ENCODE measurements around the gene PPP2R5C. TPM values are rescaled to one million over a fixed set of nuclear protein-coding genes. Genes with fewer than 3 reads are reported as not detected.

Gene PPP2R5C
- total and polyA plus RNA-seq, 9 of the 15 experiments (the other 6 are each of a cell fraction or from before 2014, with no cell fraction given) = 284 to 617 (median 395) TPM

DNA sequence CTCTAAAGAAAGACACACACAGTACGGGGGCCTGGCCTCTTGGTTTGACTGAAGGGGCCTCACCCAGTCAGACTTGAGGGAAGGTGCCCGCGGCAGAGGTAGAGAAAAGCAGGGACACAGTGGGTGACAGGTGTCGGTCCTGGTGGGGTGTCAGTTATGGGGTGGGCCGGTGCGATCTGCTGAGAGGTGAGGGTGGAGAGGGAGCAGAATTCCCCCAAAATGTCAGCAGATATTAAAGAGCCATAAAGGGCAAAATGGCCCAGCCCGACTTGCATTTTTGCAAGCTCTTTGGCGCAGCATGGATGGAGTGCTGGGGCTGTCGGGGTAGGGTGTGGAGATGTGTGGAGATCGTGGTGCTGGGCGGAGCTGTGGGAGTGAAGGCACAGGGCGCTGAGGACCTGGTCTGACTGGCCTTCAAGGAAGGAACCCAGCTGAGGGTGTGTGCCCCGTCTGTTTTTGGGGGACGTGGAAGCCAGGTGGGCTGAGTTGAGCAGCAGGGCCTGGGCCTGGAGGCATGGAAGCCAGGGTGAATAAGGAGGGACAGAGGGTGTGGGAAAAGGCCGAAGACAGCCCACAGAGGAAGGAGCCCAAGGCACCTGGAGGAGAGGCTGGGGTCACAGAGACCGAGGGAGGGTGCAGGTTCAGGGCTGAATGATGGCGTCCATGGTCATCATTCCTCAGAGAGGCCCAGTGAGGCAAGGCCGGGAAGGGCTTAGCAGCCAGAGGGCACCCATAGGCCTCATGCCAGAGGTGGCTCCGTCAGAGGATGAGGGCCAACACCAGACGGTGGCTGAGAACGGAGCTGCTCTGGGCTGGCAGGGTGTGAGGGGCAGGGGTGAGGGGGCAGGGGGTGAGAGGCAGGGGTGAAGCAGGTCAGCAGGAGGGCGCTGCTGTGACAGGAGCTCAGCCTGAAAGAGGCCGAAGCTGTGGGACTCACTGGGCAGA is 154.6 kb downstream of the PPP2R5C start:
- WGBS (ENCODE audit: insufficient coverage, low coverage, missing lambda C conversion rate) = 88% methylated on average over 14 of the region's 23 CpGs
- H2AFZ ChIP-seq (ENCODE audit: low read depth, low read length) = no peak overlapping the region
- no peak for FAIRE-seq
- CTCF ChIA-PET (ENCODE audit: low intra/inter-chr PET ratio) = interaction anchor here (0.7 kb wide), 1 partner anchor 40 kb away, joined by 3 read pairs; no protein-coding TSS in a partner anchor
- peak; percentile 25 for ATAC-seq
- peak overlapping the region in 1 of 2 experiments; percentile 45; a peak in 1 of 4 replicates for H3K9ac ChIP-seq (ENCODE audit: insufficient read depth in 1 of 2, low read depth in 2 of 2, low read length in 2 of 2)
- peak; percentile 74 for TF ChIP-seq RBM22 (IDR thresholded peaks at IDR 0.05; ENCODE audit: low read depth, low read length, poor library complexity, severe bottlenecking)
- TF ChIP-seq TSC22D4 (tag; IDR thresholded peaks at IDR 0.05) = no peak
- peak; percentile 27 for TF ChIP-seq POLR2B (IDR thresholded peaks at IDR 0.05; ENCODE audit: low read depth, partially characterized antibody)
- TF ChIP-seq SUPT5H (IDR thresholded peaks at IDR 0.05) = 0 out of 2 replicates have a peak, but pooled peaks have one; percentile 23
- TF ChIP-seq POLR2G (IDR thresholded peaks at IDR 0.05; ENCODE audit: low read depth, low read length) = peak; percentile 53
- H3K79me2 ChIP-seq (ENCODE audit: control insufficient read depth, insufficient read depth, low read length) = no peaks in the 10 kb centered on the region
- in situ Hi-C loops (cut with MboI) = no loop called here
- no peak overlapping the region for H3K4me3 ChIP-seq
- H3K4me1 ChIP-seq (replicated peaks in 1 of 2; ENCODE audit: control insufficient read depth in 2 of 2, insufficient read depth in 2 of 2, low read length in 2 of 2) = peaks cover 0 to 9% of the 10 kb centered on the region in 2 experiments; a peak in 2 of 5 replicates
- BruUV-seq (replicated peaks) = no TSS peak
- no peak overlapping the region for H3K4me2 ChIP-seq (ENCODE audit: insufficient read depth, low read length)
- H3K9me3 ChIP-seq (replicated peaks; ENCODE audit: control insufficient read depth, insufficient read depth, low read depth, low read length) = no peaks in the 10 kb centered on the region
- no peaks in the 10 kb centered on the region for H3K27me3 ChIP-seq (ENCODE audit: control insufficient read depth in 2 of 2, insufficient read depth in 2 of 2, low read length in 2 of 2)
- no peak overlapping the region for H3K27ac ChIP-seq (ENCODE audit: extremely low read depth, low read depth, low read length)
- H3K36me3 ChIP-seq (ENCODE audit: control insufficient read depth, insufficient read depth, low read length) = peaks cover 67% of the 10 kb centered on the region
- H4K20me1 ChIP-seq (replicated peaks; ENCODE audit: control insufficient read depth, insufficient read depth, low read length) = no peaks in the 10 kb centered on the region
- POLR2A ChIA-PET = interaction anchor here (0.9 to 1.1 kb wide), 3 partner anchors 10 to 48 kb away, joined by 3 read pairs; no protein-coding TSS in a partner anchor
- no peaks in the 10 kb centered on the region for H3K9me1 ChIP-seq (ENCODE audit: control insufficient read depth, insufficient read depth, low read length)
- no peak for DNase-seq (ENCODE audit: extremely low read depth in 1 of 4, low spot score in 3 of 4)
- intact Hi-C loops (cut with micrococcal nuclease) = no loop called here
